Smooth muscle cell of the brain vasculature (primary cell): ENCODE data around the gene PSMD1.

ENCODE experiments used
- DNase-seq: peaks from one replicate; pipeline ENCODE4 v3.0.0-alpha.2; 2012; ENCODE audit warnings: low read depth, low spot score

The PSMD1 gene

DNA sequence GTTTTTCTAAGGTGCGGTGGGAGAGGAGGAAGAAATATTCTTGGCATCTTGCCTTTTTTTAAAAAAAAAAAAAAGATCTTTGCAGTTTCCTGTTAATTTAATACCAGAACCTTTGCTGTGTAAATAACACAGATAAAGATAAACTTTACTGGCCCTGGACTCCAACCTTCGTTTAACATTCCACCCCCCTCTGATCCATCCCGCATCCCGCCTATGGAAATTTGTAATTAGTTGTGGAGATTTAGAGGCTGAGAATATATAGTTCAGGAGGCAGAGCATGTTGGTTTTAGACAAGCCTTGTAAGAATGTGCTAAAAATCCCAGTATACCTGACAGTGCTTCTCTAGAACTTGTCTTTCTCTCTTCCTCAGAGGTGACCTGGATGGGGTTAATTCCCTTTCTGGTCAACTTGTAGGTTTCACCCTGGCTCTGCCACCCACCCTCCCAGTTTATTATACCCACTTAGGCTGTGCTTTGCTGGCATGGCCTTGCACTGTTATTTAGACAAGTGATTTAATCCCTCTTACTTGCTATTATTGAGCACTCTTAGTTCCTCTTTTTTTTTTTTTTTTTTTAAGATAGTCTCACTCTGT lies 22.3 kb upstream of the PSMD1 start:
- no peak for DNase-seq

DNA sequence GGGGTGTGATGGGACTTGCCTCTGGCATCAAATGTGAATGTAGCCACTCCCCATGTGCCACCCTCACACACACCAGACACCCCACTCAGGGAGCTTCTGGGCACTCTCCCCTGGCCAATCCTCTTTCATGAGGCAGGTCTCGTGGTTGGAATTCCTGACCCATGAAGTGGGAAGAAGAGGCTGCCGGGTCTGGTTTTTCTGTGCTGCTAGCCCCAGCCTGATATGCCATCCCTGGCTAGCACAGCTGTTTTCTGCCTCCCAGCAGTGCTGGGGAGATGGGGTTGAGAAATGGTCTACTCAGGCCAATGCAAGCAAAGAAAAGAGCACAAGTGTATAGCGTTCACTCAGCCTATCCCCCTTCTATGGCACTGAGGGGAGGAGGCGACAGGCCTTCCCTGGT lies 20.5 kb upstream of the PSMD1 start:
- no peak for DNase-seq

DNA sequence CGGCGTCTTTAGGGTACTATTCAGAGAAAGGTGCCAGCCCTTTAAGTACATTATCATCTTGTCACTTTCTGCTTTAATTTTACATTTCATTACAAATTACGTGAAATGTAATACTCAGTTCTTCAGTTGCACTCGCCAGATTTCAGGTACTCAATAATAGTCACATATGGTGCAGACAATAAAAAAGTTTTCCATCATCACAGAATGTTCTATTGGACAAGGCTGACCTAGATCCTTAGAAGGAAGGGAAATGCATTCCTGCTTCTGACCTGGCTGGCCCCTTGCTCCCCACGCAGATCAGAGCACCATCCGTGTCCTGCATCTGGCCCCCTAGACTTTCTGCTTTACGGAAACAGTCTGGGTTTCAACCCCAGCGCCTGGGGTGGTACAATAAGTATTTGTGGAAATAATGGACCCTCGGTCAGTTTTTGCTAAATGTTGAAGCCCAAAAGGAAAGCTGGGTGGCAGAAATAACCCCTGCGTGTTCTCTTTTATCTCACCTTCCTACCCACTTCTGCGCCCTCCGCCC lies 20.0 kb upstream of the PSMD1 start:
- DNase-seq: no peak

DNA sequence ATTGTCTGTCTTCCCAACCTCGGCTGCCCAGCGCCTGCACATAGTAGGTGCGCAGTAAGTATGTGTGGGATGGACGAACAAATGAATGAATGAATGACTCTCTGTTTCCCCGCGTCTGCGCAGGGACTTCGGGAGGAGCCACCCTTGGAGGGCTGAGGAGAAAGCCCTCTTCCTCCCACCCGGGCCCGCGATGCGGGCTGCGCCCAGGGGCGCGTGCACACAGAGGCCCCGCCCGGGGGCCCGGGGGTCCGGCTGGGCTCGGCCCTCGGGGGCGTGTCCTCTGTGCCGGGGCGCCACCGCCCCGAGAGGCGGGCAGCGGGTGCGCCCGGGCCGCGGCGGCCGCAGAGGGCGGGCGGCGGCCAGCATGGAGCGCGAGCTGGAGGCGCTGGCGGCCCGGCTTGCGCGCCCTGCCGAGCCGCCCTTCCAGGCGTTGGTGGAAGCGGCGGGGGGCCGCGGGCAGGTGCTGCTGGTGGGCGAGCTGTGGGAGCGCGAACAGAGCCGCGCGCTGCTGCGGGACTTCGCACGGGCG lies 19.4 kb upstream of the PSMD1 start, which contains the start of gene C2orf72:
C2orf72 (plus strand) TSS at position 322 of the 529 bp plus-strand sequence; CDS start at position 365, 43 bp downstream.
- no peak for DNase-seq

DNA sequence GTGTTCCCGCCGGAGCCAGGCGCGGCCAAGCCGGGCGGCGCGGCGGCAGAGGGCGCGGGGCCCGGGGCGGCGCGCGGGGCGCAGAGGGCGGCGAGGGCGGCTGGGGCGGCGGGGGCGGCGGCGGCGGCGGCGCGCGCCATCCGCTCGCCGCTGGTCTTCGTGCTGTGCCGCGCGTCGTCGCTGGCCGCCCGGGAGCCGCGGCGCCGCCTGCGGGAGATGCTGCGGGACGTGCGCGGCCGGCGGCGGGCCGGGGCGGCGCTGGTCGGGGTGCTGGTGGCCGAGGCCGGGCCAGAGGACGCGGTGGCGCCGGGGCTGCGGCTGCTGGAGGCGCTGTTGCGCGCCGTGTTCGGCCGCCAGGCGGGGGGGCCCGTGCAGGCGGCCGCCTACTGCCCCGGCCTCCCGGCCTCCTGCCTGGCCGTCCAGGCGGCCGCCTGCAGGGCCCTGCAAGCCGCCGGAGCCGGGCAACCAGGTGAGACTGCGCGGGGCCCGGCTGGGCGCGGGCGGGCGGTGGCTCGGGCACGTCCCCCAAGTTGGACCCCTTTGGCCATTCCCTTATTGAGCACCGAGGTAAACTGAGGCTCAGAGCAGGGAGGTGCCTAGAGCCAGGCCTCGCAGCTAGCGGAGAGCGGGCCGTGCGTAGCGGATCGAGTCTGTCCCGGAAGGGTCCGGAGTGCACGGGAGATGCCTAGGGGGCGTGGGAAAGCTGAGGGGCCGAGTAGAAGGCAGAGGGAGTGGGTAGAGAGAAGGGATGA lies 18.8 kb upstream of the PSMD1 start:
- DNase-seq: no peak

DNA sequence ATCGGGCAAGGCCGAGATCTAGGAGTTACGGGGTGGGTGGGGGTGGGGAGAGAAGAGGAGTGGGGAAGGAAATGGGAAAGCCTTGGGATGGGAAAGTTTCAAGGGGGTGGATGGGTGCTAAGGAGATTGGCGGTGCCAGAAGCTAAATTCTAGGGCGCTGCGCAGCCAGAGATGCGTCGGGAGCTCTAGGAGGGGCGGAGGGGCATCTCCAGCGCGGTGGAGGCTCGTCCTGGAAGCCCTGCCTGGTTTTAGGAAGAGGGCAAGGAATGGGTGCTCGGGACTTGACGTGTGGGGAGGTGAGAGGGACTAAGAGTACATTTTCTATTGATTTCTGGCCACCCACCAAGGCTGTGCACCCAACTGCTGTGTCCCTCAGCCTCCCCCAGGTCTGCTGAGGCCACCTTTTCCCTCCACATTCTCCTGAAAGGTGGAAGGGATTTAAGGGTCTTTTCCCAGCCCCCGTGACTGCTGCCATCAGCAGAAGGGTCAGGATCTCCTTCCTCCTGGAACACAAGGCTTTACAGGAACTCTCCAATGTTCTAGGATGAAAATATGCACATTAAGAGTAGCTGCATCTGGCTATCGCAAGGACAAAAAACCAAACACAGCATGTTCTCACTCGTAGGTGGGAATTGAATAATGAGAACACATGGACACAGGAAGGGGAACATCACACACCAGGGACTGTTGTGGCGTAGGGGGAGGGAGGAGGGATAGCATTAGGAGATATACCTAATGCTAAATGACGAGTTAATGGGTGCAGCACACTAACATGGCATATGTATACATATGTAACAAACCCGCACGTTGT lies 18.0 kb upstream of the PSMD1 start:
- no peak for DNase-seq

DNA sequence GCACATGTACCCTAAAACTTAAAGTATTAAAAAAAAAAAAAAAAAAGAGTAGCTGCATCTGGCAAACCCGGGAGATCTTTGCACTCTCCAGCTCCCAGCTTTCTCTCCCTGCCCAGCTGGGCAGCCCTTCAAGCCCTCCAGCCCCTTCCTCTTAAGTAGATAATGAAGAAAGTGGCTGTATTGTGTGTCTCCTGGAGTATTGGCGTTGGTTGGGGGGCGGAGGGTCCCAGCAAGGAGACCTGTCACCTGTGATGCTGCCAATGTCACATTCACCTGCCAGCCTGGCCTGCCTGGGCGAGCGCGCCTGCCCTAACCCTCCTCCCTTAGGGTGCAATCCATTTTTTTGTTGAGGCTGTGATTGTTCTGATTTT lies 17.4 kb upstream of the PSMD1 start:
- no peak for DNase-seq

DNA sequence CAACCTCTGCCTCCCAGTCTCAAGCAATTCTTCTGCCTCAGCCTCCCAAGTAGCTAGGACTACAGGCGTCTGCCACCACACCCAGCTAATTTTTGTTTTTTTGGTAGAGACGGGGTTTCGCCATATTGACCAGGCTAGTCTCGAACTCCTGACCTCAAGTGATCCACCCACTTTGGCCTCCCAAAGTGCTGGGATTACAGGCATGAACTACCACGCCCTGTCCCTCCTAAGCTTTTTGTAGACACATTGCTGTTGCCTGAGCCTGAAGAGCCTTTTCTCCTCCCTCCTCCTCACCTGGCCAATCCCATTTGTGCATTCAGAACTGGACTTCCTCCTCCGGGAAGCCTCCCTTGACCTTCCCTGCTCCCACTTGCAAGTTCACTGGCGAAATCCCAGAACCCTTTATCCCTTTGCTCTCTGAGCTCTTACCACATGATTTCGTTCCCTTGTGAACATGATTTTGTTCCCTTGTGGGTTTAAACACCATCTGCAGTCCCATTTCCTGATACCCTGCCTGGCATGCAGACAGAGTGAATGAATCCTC lies 16.8 kb upstream of the PSMD1 start:
- no peak for DNase-seq

DNA sequence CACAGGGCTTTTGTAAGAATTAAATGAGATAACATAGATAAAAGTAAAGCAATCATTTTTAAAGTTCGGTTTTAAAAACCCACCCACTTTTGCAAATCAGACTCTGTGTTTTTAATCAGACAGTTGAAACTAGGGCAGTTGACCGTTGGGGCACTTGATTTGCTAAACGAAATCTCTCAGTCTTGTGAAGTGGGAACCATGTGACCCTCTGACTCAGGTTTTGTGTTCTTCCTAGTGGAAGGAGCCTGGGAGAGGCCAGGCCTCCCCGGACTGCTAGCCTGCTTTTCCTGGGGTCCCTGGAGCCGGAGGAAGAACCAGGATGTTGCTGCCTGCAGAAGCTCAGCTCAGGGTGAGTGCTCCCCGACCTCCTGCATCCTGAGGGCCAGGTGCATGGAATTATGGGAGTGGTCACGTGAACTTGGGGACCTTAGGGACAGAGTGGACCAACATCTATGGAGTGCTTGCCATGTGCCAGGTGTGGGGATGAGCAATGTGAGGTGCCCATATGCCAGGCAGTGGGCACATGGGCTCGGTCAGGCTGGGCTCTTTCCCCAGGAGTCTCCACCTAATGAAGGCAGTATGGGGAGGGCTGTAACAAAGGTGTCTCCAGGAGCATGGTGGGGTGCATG lies 15.5 kb upstream of the PSMD1 start:
- DNase-seq: no peak

DNA sequence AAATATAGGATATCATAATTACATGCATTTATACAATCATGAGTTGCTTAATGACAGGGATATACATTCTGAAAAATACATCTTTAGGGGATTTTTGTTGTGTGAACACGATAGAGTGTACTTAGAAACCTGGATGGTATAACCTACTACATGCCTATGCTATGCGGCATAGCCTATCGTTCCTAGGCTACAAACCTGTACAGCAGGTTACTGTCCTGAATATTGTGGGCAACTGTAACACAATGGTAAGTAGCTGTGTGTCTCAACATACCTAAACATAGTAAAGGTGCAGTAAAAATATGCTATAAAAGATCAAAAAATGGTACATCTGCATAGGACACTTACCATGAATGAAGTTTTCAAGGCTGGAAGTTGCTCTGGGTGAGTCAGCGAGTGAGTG lies 12.9 kb upstream of the PSMD1 start:
- no peak for DNase-seq

DNA sequence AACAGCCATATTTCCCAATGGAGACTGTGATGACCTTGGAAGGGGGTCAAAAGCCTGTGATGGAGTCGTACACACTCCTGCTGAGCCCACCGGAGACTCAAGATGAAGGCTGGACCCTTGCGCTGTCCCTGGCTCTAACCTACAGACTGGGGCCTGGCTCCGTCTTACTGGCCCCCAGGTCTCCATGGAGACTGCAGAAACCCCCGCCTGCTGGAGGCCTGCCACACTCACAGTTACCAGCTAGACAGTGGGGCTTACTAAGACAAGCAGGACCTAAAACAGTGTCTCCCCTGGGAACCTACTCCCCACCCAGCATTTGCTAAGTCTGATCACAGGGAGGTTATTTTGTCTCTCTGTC lies 9.8 kb upstream of the PSMD1 start:
- DNase-seq: no peak

DNA sequence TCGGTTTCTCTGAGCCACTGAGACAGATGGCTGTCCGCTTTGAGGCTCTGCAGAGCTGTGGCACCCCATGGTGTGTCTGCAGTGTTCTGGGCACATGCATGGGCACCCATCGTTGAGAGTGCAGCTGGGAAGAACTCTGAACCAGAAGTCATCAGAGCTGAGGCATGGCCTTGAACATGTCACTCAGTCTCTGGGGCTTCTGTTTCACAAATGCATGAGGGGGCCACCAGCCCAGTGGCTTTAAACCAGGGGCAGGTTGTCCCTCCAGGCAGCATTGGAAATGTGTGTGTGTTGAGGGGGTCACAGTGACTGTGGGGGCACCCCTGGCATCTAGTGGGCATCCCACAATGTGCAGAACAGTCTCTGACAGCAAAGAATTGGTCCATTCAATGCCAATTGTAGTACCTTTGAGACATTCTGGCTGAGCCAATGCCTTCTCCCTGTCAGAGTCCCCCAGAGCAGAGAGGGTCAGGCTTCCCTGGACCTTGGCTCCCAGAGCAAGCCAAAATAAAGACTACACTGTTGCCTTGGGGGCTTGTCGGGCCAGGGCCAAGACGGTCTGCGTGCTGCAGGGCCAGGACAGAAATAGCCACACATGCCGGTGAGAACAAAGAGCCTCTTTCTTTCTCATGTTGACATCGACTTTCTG lies 9.3 kb upstream of the PSMD1 start:
- no peak for DNase-seq

DNA sequence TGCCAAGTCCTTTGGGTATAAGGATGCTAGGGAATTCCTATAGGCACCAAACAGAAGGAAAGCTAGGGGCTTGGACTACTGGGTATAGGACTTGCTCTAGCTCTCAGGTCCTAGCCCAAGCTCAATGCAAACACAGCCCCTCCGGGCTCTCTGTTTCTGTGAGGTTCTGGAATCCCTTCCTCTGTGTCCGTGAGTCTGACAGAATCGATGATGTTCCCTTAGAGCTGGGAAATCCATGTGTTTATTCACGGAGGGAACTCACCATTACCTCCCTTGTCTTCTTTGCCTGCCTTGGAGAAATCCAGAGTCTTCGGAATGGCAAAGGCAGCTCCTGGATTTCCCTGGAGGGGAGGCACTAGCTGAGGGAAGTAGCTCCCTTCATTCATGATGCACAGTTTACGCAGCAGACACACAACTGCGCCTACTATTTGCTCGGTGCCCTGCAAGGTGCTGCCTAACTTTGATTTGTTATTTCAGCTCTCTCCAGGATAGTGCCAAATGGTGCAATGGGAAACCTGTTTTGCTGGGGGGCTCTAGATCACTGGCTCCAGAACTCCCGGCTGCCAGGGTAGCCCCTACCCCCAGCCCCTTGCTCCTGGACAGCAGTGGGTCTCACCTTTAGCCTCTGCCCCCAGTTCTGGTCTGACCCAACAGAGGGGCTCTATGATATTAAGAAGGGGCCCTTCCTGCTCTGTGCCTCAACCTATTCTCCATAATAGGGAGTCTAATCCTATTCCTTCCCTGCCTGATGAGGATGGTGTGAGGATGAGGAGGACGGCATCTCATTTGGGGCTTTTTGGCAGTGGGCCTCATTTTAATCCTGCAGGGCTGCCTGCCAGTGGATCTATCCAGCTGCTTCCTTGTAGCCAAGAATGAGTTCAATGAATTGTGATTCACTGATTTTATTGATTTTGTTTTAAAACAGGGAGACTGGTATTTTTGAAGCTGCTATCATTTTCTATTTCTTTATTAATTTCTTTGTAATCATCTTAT lies 8.4 kb upstream of the PSMD1 start:
- DNase-seq: no peak

DNA sequence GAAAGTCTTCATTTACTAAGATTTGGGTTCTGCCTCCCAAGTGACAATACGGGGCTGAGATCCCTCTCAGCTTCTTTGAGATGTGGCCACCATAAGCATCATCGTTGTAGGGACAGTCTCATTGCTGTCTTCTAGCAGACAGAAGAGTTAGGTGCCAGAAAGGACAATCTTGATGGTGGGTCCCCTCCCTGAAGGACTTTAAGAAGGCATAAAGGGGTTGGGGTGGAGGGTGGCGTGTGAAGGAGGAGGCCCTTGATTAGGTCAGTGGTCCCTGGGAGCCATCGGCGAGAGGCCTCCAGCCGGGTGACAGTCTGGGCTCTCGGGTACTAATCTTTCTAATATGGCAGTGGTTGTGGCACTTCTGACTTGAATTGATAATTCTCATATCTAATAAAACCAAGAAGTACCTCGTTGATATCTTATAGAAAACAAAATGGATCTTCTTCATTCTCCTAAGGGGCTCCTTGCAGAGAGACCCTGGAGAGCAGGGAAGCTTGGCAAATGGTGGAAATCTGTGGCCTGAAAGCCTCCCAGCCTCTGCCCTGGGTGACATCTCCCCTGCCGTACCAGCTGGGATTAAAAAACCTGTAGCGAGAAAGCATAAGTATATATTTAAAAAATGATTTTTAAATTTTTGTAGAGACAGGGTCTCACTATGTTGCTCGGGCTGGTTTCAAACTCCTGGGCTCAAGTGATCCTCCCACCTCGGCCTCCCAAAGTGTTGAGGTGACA lies 7.2 kb upstream of the PSMD1 start:
- no peak for DNase-seq

DNA sequence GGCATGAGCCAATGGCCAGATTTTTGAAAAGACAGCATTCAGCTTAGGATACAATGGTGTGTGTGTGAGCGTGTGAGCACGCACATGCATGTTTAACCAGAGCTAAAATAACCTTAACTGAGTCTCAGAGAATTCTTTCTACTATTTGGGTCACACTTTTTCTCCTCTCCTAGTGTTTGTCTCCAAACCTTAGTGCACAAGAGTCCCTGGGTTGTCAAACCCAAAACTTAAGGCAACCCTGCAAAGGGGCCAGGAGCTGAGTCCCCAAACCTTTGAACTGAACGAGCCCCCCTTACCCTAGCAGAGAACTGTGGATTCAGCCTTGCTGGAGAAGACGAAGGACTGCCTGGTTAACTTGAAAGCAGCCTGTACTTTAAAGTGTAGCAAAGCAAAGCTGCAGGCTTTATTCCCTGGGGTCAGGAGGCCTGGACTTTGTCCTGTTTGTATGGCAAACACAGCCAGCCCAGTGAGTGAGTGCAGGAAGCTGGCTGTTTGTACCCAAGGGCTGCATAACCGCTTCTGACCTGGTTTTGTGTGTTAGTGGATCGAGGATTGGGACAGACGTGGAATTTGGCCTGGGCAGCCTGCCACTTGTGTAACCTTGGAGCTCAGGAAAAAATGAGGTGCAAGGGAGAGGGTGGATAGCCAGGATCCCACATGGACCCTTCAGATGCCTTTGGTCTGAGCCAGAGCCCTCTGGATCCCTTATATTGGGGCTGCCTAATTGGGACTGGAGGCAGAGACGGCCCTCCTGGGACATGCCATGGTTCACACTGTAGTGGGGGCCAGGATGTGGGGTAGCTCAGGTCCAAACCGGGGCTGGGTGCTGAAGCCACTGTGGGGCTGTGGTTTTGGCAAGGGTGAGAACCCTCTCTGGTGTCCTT lies 6.4 kb upstream of the PSMD1 start:
- DNase-seq: no peak

DNA sequence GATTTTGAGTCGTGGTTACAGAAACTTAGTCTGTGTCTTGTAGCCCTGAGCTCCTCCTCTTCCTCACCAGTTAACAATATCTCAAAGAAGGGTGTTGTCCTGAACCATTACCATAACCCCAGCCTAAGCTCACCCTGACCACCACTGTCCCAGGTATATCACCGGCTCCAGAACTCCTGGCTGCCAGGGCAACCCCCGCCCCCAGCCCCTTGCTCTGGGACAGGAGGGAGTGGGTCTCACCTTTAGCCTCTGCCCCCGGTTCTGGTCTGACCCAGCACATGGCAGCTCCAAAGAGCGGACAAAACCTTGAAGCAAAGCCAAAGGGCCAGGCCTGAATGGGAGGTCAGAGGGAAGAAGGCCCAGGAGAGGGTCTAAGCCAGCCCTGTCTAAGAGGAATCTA lies 5.6 kb upstream of the PSMD1 start:
- no peak for DNase-seq

DNA sequence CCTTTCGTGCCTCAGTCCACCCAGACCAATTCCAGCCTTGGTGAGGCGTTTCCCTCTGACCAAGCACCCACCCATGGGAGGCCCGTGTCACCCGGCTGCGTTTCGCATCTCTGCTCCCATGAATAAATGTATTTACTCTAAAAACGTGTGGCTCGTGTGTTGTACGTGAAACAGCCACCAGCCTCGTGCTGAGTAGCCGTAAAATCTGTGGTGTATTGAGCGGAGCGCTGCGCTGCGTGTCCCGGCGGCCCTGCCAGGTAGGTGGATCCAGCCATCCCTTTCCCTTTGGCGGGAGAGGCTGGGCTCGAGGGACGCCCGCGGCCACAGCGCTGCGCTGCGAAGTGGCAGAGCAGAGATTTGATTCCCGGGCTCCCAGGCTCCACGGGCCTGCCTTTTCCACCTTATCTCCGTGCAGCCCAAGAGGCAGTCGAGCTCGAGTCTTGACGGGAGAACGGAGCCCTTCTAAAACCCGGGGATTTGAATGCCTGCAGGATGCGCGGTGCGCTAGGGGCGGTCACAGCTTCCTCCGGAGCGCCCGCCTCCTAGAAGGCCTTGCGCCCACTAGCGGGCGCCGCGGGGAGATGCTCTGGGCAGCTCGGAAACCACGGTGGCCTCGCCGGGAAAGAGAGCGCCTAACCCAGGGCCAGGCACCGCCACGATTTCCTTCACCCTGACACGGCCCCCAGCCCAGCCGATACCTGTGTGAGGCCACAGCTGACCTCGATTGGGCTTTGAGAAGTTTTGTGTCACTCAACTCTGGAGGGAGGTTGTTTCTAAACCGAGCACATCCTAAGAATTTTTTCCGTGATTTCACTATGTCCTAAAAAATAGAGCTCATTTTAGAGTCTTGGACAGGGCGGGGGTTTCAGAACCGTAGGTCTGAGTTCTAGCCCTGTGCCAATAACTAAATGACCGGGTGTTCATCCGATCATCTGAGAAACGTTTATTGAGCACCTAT lies 3.9 kb upstream of the PSMD1 start:
- DNase-seq: peak; percentile 46
